ENCODE measurements around the gene NELL2. TPM values are rescaled to one million over a fixed set of nuclear protein-coding genes. Genes with fewer than 3 reads are reported as not detected.

NELL2 gene
- total and polyA plus RNA-seq, 7 donors, result 0.17 to 1.8 (median 0.30) TPM; not detected in 3

GRCh38 chr12:44653861-44654527 lies 222.1 kb downstream of the NELL2 start:
- DNase-seq (no peak), ATAC-seq (no peak)
- no peak for TF ChIP-seq CTCF (IDR thresholded peaks at IDR 0.05)
- Histone ChIP-seq H3K27me3 (ENCODE audit: insufficient read depth in 3 of 3, low read length in 2 of 3) (no peaks in the 10 kb centered on the region), H3K27ac (no peak overlapping the region), H3K36me3 (ENCODE audit: insufficient read depth in 1 of 2, low read depth in 1 of 2) (no peaks in the 10 kb centered on the region), H3K4me3 (no peak overlapping the region), H3K9me3 (no peaks in the 10 kb centered on the region), H3K4me1 (no peaks in the 10 kb centered on the region)
- WGBS, 3 donors, result 36 to 62% (median 57%) methylated on average over 3 of the region's 3 CpGs
- intact Hi-C loops (cut with DNase I), result no loop called here

GRCh38 chr12:44649693-44650092 lies 226.4 kb downstream of the NELL2 start:
- ATAC-seq, result no peak
- WGBS, 3 donors, result 55 to 69% (median 66%) methylated on average over 2 of the region's 2 CpGs
- no peak for DNase-seq
- no peaks in the 10 kb centered on the region for H3K9me3 ChIP-seq
- no peak overlapping the region for H3K4me3 ChIP-seq
- intact Hi-C loops (cut with DNase I), result no loop called here
- TF ChIP-seq CTCF (IDR thresholded peaks at IDR 0.05), result no peak
- H3K4me1 ChIP-seq, result no peaks in the 10 kb centered on the region
- no peak overlapping the region for H3K27ac ChIP-seq
- H3K36me3 ChIP-seq (ENCODE audit: insufficient read depth in 1 of 2, low read depth in 1 of 2), result no peaks in the 10 kb centered on the region
- no peaks in the 10 kb centered on the region for H3K27me3 ChIP-seq (ENCODE audit: insufficient read depth in 3 of 3, low read length in 2 of 3)

GRCh38 chr12:44647917-44648690 lies 228.0 kb downstream of the NELL2 start:
- no peak for DNase-seq
- WGBS, 3 donors, result 68 to 69% (median 69%) methylated on average over 5 of the region's 5 CpGs
- Histone ChIP-seq H3K27me3 (ENCODE audit: insufficient read depth in 3 of 3, low read length in 2 of 3) (no peaks in the 10 kb centered on the region), H3K36me3 (ENCODE audit: insufficient read depth in 1 of 2, low read depth in 1 of 2) (no peaks in the 10 kb centered on the region), H3K4me3 (no peak overlapping the region), H3K4me1 (no peaks in the 10 kb centered on the region), H3K27ac (no peak overlapping the region), H3K9me3 (no peaks in the 10 kb centered on the region)
- intact Hi-C loops (cut with DNase I), result no loop called here
- TF ChIP-seq CTCF (IDR thresholded peaks at IDR 0.05), result no peak
- ATAC-seq, result no peak

GRCh38 chr12:44640427-44641190 lies 235.5 kb downstream of the NELL2 start:
- WGBS, 3 donors, result 35 to 45% (median 41%) methylated on average over 2 of the region's 2 CpGs
- Histone ChIP-seq H3K4me3 (no peak overlapping the region), H3K36me3 (ENCODE audit: insufficient read depth in 1 of 2, low read depth in 1 of 2) (no peaks in the 10 kb centered on the region), H3K9me3 (no peaks in the 10 kb centered on the region), H3K27ac (no peak overlapping the region), H3K27me3 (ENCODE audit: insufficient read depth in 3 of 3, low read length in 2 of 3) (no peaks in the 10 kb centered on the region), H3K4me1 (no peaks in the 10 kb centered on the region)
- intact Hi-C loops (cut with DNase I), result no loop called here
- no peak for DNase-seq
- ATAC-seq, result no peak
- TF ChIP-seq CTCF (IDR thresholded peaks at IDR 0.05), result no peak
